A673 (cell line): ENCODE data around the gene SUN5. TPM values are rescaled to one million over a fixed set of nuclear protein-coding genes. Genes with fewer than 3 reads are reported as not detected.

ENCODE experiments used
- BruUV-seq: library from RNA; stranded (reverse); fragments of 400-500 nt; replicated peaks from 2 replicates; lab custom pipeline; 2021; lab: Mats Ljungman, UMichigan
- CTCF ChIA-PET: fragments of 300-600 bp; sonication (Branson Sonifier 250); formaldehyde crosslinking; loops from one replicate; lab custom pipeline; 2022; ENCODE audit warnings: antibody characterized with exemption; lab: Charles Lee
- POLR2A ChIA-PET: fragments of 300-600 bp; sonication (Branson Sonifier 250); formaldehyde crosslinking; loops from one replicate; lab custom pipeline; 2022; ENCODE audit warnings: antibody characterized with exemption; ENCODE audit not compliant: low non-redundant PET; lab: Charles Lee
- DNase-seq: peaks from one replicate; pipeline ENCODE4 v3.0.0-alpha.2; 2015; ENCODE audit warnings: low spot score
- H3K27ac ChIP-seq: fragments of 200-600 bp; sonication (generic); 2 replicates; pipeline ENCODE4 v1.5.1; 2016; ENCODE audit warnings: mixed run types, low read depth, mild to moderate bottlenecking, mixed read lengths, antibody characterized with exemption, low read length; ENCODE audit not compliant: poor library complexity, severe bottlenecking
- H3K27me3 ChIP-seq: fragments of 200-600 bp; sonication (generic); replicated peaks from 2 replicates; pipeline ENCODE4 v1.6.1; 2017; ENCODE audit warnings: mixed run types, low read depth, mild to moderate bottlenecking, mixed read lengths, antibody characterized with exemption, low read length; ENCODE audit not compliant: insufficient read depth, poor library complexity
- H3K36me3 ChIP-seq: fragments of 200-600 bp; sonication (generic); 2 replicates; pipeline ENCODE4 v1.6.1; 2016; ENCODE audit warnings: mixed run types, mild to moderate bottlenecking, mixed read lengths, antibody characterized with exemption, low read length; ENCODE audit not compliant: insufficient read depth, poor library complexity, severe bottlenecking
- H3K4me1 ChIP-seq: fragments of 200-600 bp; sonication (generic); 2 replicates; pipeline ENCODE4 v1.6.1; 2017; ENCODE audit warnings: mixed run types, mild to moderate bottlenecking, mixed read lengths, antibody characterized with exemption, low read length; ENCODE audit not compliant: insufficient read depth, poor library complexity, severe bottlenecking
- H3K4me3 ChIP-seq: fragments of 200-600 bp; sonication (generic); 2 replicates; pipeline ENCODE4 v1.5.1; 2016; ENCODE audit warnings: low read depth, mixed run types, mild to moderate bottlenecking, mixed read lengths, low read length; ENCODE audit not compliant: poor library complexity, severe bottlenecking
- H3K9me3 ChIP-seq: fragments of 200-600 bp; sonication (generic); 2 replicates; pipeline ENCODE4 v1.6.1; 2016; ENCODE audit warnings: mixed run types, low read depth, mild to moderate bottlenecking, mixed read lengths, antibody characterized with exemption, low read length; ENCODE audit not compliant: poor library complexity, severe bottlenecking
- EZH2 ChIP-seq: fragments of 200-600 bp; sonication (generic); IDR thresholded peaks from 2 replicates; pipeline ENCODE4 v1.6.1; 2017; ENCODE audit warnings: borderline replicate concordance, low read depth, mild to moderate bottlenecking, mixed read lengths, antibody characterized with exemption, low read length; ENCODE audit not compliant: poor library complexity, severe bottlenecking
- intact Hi-C: fragments of 100-400 bp; cut with micrococcal nuclease; formaldehyde crosslinking; loops from one replicate; pipeline ENCODE4 v1.10.0; 2022; ENCODE audit not compliant: unreplicated experiment
- total RNA-seq: library from RNA; stranded (reverse); gene quantifications from 2 replicates; pipeline ENCODE4 v1.2.3, GENCODE V29; 2021
- TF ChIP-seq, protein P1 (sequence below): fragments of 300-800, 200-600 bp; sonication (generic); conservative IDR thresholded peaks from 2 replicates; pipeline ENCODE4 v1.5.1; 2017; ENCODE audit warnings: low read depth, mild to moderate bottlenecking, antibody characterized with exemption, low read length, moderate library complexity, mixed read lengths

Gene SUN5
- total RNA-seq, 1 experiment from 2014 or later: not detected

GRCh38 chr20:33010133-33010504, 5.9 kb upstream of the SUN5 start:
- BruUV-seq: no TSS peak
- intact Hi-C loops: no loop called here
- Histone ChIP-seq H3K27me3 (peaks cover 38% of the 10 kb centered on the region), H3K9me3 (no peaks in the 10 kb centered on the region), H3K4me3 (no peak overlapping the region), H3K27ac (no peak overlapping the region), H3K4me1 (no peaks in the 10 kb centered on the region), H3K36me3 (no peaks in the 10 kb centered on the region)
- ChIA-PET POLR2A (no interaction called here), CTCF (no interaction called here)
- TF ChIP-seq, protein P1, sequence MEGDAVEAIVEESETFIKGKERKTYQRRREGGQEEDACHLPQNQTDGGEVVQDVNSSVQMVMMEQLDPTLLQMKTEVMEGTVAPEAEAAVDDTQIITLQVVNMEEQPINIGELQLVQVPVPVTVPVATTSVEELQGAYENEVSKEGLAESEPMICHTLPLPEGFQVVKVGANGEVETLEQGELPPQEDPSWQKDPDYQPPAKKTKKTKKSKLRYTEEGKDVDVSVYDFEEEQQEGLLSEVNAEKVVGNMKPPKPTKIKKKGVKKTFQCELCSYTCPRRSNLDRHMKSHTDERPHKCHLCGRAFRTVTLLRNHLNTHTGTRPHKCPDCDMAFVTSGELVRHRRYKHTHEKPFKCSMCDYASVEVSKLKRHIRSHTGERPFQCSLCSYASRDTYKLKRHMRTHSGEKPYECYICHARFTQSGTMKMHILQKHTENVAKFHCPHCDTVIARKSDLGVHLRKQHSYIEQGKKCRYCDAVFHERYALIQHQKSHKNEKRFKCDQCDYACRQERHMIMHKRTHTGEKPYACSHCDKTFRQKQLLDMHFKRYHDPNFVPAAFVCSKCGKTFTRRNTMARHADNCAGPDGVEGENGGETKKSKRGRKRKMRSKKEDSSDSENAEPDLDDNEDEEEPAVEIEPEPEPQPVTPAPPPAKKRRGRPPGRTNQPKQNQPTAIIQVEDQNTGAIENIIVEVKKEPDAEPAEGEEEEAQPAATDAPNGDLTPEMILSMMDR: no peak
- TF ChIP-seq EZH2: no peak
- DNase-seq: no peak

DNA sequence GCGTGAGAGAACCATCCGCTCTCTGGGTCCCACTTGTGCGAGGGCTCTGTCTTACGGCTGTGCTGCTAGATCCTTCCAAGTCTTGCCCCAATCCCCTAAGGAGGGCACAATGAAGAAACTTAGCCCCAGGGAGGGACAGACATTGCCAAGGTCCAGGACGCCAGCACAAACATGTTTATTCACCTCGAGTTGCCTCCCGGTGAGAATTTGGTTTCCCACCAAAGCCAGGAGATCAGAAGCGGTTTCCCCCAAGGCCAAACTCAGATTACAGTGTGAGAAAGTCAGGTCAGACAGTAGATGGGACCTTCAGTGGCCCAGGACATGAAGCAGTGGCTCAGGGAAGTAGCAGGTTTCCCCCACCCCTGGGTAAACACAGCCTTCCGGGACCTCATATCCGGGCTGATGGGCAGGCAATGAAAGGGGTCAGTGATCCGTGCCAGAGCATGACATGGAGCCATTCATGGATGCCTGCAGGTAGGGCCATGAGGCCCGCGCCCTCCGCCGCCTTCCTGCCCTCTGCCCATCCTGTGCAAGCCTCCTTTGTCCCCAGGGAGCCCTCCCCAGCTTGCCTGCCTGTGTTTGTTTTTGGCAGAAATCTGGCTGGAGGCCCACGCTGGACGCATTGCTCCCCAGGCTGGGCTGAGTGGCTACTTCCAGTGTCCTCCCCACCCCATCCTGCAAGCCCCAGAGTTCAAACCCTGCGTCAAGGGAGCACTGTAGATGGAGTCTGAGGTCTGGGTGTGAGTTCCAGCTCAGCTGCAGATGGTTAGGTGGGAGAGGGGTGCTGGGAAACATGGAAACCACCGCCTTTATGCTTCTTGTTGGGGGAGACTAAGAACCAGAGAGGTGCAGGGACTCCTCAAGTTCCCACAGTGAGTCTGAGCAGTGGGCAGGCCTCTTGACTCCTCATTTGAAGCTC, 5.2 kb upstream of the SUN5 start:
- no peak overlapping the region for H3K4me3 ChIP-seq
- no peaks in the 10 kb centered on the region for H3K4me1 ChIP-seq
- TF ChIP-seq, protein P1: no peak
- no peak for TF ChIP-seq EZH2
- intact Hi-C loops: no loop called here
- H3K9me3 ChIP-seq: no peaks in the 10 kb centered on the region
- ChIA-PET CTCF (no interaction called here), POLR2A (no interaction called here)
- H3K36me3 ChIP-seq: no peaks in the 10 kb centered on the region
- DNase-seq: no peak
- no peak overlapping the region for H3K27ac ChIP-seq
- peaks cover 33% of the 10 kb centered on the region for H3K27me3 ChIP-seq
- no TSS peak for BruUV-seq

DNA sequence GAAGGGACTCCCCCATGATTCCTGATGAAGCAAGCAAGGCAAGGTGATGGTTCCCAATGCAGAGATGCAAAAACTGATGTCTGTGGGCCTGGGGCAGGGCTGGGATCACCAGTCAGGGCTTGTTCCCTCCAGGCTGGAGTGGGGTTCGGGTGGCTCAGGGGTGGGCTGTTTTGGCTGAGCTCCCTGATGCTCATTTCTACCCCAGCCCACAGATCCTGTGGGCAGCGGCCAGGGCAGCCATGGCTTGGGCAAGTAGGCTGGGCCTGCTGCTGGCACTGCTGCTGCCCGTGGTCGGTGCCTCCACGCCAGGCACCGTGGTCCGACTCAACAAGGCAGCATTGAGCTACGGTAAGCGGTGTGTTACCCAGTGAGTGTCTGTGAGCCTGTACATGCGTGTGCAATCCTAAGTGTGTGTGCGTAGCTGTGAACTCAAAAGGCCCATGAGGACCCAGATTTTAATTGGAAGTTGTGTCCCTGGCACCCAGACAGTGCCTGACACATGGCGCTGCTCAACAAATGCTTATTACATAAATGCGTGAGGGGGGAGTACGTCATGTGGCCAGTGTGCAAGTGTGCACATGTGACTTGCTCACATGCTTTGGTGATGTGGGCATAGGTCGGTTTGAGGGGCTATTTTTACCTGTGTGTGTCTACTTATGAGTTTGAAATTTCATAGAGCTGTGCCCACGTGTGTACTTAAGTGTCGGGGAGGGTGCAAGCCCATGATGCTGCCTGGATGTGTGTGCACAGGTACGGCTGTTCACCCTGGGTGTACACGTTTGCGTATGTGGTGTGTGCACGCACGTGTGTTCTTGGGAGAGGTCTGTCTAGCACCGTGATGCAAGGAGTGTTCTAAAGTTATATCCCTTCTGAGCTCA, 4.3 kb upstream of the SUN5 start:
- H3K36me3 ChIP-seq: no peaks in the 10 kb centered on the region
- intact Hi-C loops: no loop called here
- H3K4me1 ChIP-seq: no peaks in the 10 kb centered on the region
- CTCF ChIA-PET: no interaction called here
- H3K27ac ChIP-seq: no peak overlapping the region
- no peak for DNase-seq
- POLR2A ChIA-PET: no interaction called here
- H3K4me3 ChIP-seq: no peak overlapping the region
- no TSS peak for BruUV-seq
- H3K9me3 ChIP-seq: no peaks in the 10 kb centered on the region
- TF ChIP-seq, protein P1: no peak
- TF ChIP-seq EZH2: no peak
- H3K27me3 ChIP-seq: peaks cover 28% of the 10 kb centered on the region
